ENCODE measurements around the gene ITGB1BP1. TPM values are rescaled to one million over a fixed set of nuclear protein-coding genes. Genes with fewer than 3 reads are reported as not detected.

ITGB1BP1 gene
- total RNA-seq, 2 donors from 2014 or later, result 29.0 to 34.4 TPM

GRCh38 chr2:9355270-9355669, 68.1 kb downstream of the ITGB1BP1 start:
- DNase-seq (ENCODE audit: low spot score), result no peak
- H3K27me3 ChIP-seq, result no peaks in the 10 kb centered on the region
- H3K4me1 ChIP-seq, result no peaks in the 10 kb centered on the region
- peaks cover 44% of the 10 kb centered on the region for H3K36me3 ChIP-seq
- H3K4me3 ChIP-seq, result no peak overlapping the region
- TF ChIP-seq CTCF (IDR thresholded peaks at IDR 0.05), result no peak
- no peak overlapping the region for H3K27ac ChIP-seq
- no peaks in the 10 kb centered on the region for H3K9me3 ChIP-seq

GRCh38 chr2:9354318-9354717, 69.0 kb downstream of the ITGB1BP1 start:
- Histone ChIP-seq H3K36me3 (peaks cover 44% of the 10 kb centered on the region), H3K27me3 (no peaks in the 10 kb centered on the region), H3K27ac (no peak overlapping the region), H3K9me3 (no peaks in the 10 kb centered on the region), H3K4me1 (no peaks in the 10 kb centered on the region), H3K4me3 (no peak overlapping the region)
- TF ChIP-seq CTCF (IDR thresholded peaks at IDR 0.05), result no peak
- DNase-seq (ENCODE audit: low spot score), result no peak

Other genes starting within 250 kb of the ITGB1BP1 start
- 10 to 100 TPM; 13.2 to 20.3 TPM for gene ASAP2, start 216.7 kb downstream of the ITGB1BP1 start, total RNA-seq
- gene CPSF3, start 126 bp upstream of the ITGB1BP1 start, total RNA-seq, result 10 to 100 TPM; 13.7 to 13.9 TPM
- gene IAH1, start 51.0 kb upstream of the ITGB1BP1 start, total RNA-seq, result 10 to 100 TPM; 45.9 to 71.0 TPM
- gene ADAM17, start 132.3 kb upstream of the ITGB1BP1 start, total RNA-seq, result 10 to 100 TPM; 12.2 to 16.4 TPM
- gene YWHAQ, start 207.5 kb upstream of the ITGB1BP1 start, total RNA-seq, result 100 to 1,000 TPM; 139 to 204 TPM